HEK293 (cell line): Measurements from ENCODE around the gene ILF3.

Experiments
- ELK4 ChIP-seq: IDR thresholded peaks from 2 replicates; pipeline ENCODE4 v1.6.1; 2011; ENCODE audit warnings: mild to moderate bottlenecking, low read depth, low read length, borderline replicate concordance
- GLIS1 ChIP-seq: fragments of 450-650 bp; formaldehyde crosslinking; IDR thresholded peaks from 2 replicates; pipeline ENCODE4 v1.5.1; 2016; ENCODE audit warnings: missing biosample characterization, missing genetic modification characterization
- HOXC10 ChIP-seq: sonication (generic); formaldehyde crosslinking; IDR thresholded peaks from 2 replicates; pipeline ENCODE4 v1.8.1; 2023; ENCODE audit warnings: mild to moderate bottlenecking, missing genetic modification reagents
- KLF9 ChIP-seq: fragments of 450-650 bp; formaldehyde crosslinking; IDR thresholded peaks from 2 replicates; pipeline ENCODE4 v1.5.1; 2016; ENCODE audit warnings: missing biosample characterization, missing genetic modification characterization, low read depth
- MEIS1 ChIP-seq: sonication (generic); formaldehyde crosslinking; IDR thresholded peaks from 2 replicates; pipeline ENCODE4 v1.8.1; 2022; ENCODE audit warnings: missing genetic modification reagents, mild to moderate bottlenecking, borderline replicate concordance
- PRDM6 ChIP-seq: fragments of 450-650 bp; formaldehyde crosslinking; IDR thresholded peaks from 2 replicates; pipeline ENCODE4 v1.5.1; 2017; ENCODE audit warnings: missing biosample characterization, missing genetic modification characterization
- REPIN1 ChIP-seq: fragments of 450-650 bp; formaldehyde crosslinking; IDR thresholded peaks from 2 replicates; pipeline ENCODE4 v1.5.1; 2017; ENCODE audit warnings: missing biosample characterization, missing genetic modification characterization, low read depth
- SP3 ChIP-seq: fragments of 450-650 bp; formaldehyde crosslinking; IDR thresholded peaks from 2 replicates; pipeline ENCODE4 v1.5.1; 2016; ENCODE audit warnings: missing biosample characterization, missing genetic modification characterization
- ZBTB17 ChIP-seq: fragments of 450-650 bp; formaldehyde crosslinking; IDR thresholded peaks from 2 replicates; pipeline ENCODE4 v1.5.1; 2016; ENCODE audit warnings: missing biosample characterization, missing genetic modification characterization
- ZBTB20 ChIP-seq: fragments of 450-650 bp; formaldehyde crosslinking; IDR thresholded peaks from 2 replicates; pipeline ENCODE4 v1.5.1; 2016; ENCODE audit warnings: missing biosample characterization, missing genetic modification characterization
- ZBTB21 ChIP-seq: fragments of 450-650 bp; formaldehyde crosslinking; IDR thresholded peaks from 2 replicates; pipeline ENCODE4 v1.5.1; 2017; ENCODE audit warnings: missing biosample characterization, missing genetic modification characterization
- ZBTB26 ChIP-seq: fragments of 450-650 bp; formaldehyde crosslinking; optimal IDR thresholded peaks from 2 replicates; pipeline ENCODE3; 2016; ENCODE audit warnings: missing biosample characterization, mild to moderate bottlenecking, missing genetic modification characterization
- ZFP3 ChIP-seq: fragments of 450-650 bp; formaldehyde crosslinking; IDR thresholded peaks from 2 replicates; pipeline ENCODE4 v1.5.1; 2016; ENCODE audit warnings: low read depth, missing biosample characterization, missing genetic modification characterization
- ZFP69B ChIP-seq: fragments of 450-650 bp; formaldehyde crosslinking; IDR thresholded peaks from 2 replicates; pipeline ENCODE4 v1.5.1; 2016; ENCODE audit warnings: missing biosample characterization, missing genetic modification characterization
- ZNF175 ChIP-seq: fragments of 450-650 bp; formaldehyde crosslinking; IDR thresholded peaks from 2 replicates; pipeline ENCODE4 v1.5.1; 2016; ENCODE audit warnings: missing biosample characterization, missing genetic modification characterization
- ZNF302 ChIP-seq: fragments of 450-650 bp; formaldehyde crosslinking; IDR thresholded peaks from 2 replicates; pipeline ENCODE4 v1.5.1; 2016; ENCODE audit warnings: missing biosample characterization, missing genetic modification characterization, low read depth
- ZNF324 ChIP-seq: fragments of 450-650 bp; formaldehyde crosslinking; IDR thresholded peaks from 2 replicates; pipeline ENCODE4 v1.5.1; 2016; ENCODE audit warnings: missing biosample characterization, missing genetic modification characterization
- ZNF350 ChIP-seq: fragments of 450-650 bp; formaldehyde crosslinking; IDR thresholded peaks from 2 replicates; pipeline ENCODE4 v1.5.0; 2017; ENCODE audit warnings: missing biosample characterization, mild to moderate bottlenecking, missing genetic modification characterization
- ZNF518A ChIP-seq: fragments of 450-650 bp; formaldehyde crosslinking; conservative IDR thresholded peaks from 2 replicates; pipeline ENCODE4 v1.5.1; 2016; ENCODE audit warnings: low read depth, missing biosample characterization, missing genetic modification characterization
- ZNF558 ChIP-seq: fragments of 450-650 bp; formaldehyde crosslinking; IDR thresholded peaks from 2 replicates; pipeline ENCODE4 v1.5.1; 2016; ENCODE audit warnings: missing biosample characterization, missing genetic modification characterization
- ZNF580 ChIP-seq: fragments of 450-650 bp; formaldehyde crosslinking; IDR thresholded peaks from 2 replicates; pipeline ENCODE4 v1.5.1; 2016; ENCODE audit warnings: missing biosample characterization, missing genetic modification characterization
- ZNF600 ChIP-seq: fragments of 450-650 bp; formaldehyde crosslinking; IDR thresholded peaks from 2 replicates; pipeline ENCODE4 v1.5.1; 2016; ENCODE audit warnings: missing biosample characterization, missing genetic modification characterization
- ZNF623 ChIP-seq: fragments of 450-650 bp; formaldehyde crosslinking; IDR thresholded peaks from 2 replicates; pipeline ENCODE4 v1.5.1; 2016; ENCODE audit warnings: missing biosample characterization, missing genetic modification characterization
- ZNF626 ChIP-seq: fragments of 450-650 bp; sonication (Bioruptor Pico); formaldehyde crosslinking; IDR thresholded peaks from 2 replicates; pipeline ENCODE4 v1.5.1; 2018; ENCODE audit warnings: missing biosample characterization, missing genetic modification characterization, inconsistent platforms
- ZNF701 ChIP-seq: fragments of 450-650 bp; formaldehyde crosslinking; IDR thresholded peaks from 2 replicates; pipeline ENCODE4 v1.5.1; 2016; ENCODE audit warnings: missing biosample characterization, missing genetic modification characterization
- ZNF768 ChIP-seq: fragments of 450-650 bp; formaldehyde crosslinking; IDR thresholded peaks from 2 replicates; pipeline ENCODE4 v1.5.1; 2018; ENCODE audit warnings: missing biosample characterization, mild to moderate bottlenecking, missing genetic modification characterization
- ZNF776 ChIP-seq: fragments of 450-650 bp; formaldehyde crosslinking; IDR thresholded peaks from 2 replicates; pipeline ENCODE4 v1.5.0; 2017; ENCODE audit warnings: missing biosample characterization, missing genetic modification characterization, borderline replicate concordance
- ZNF837 ChIP-seq: fragments of 450-650 bp; formaldehyde crosslinking; IDR thresholded peaks from 2 replicates; pipeline ENCODE4 v1.5.1; 2016; ENCODE audit warnings: missing biosample characterization, missing genetic modification characterization
- ZSCAN16 ChIP-seq: fragments of 450-650 bp; formaldehyde crosslinking; IDR thresholded peaks from 2 replicates; pipeline ENCODE4 v1.5.1; 2016; ENCODE audit warnings: missing biosample characterization, missing genetic modification characterization
- ZSCAN4 ChIP-seq: fragments of 450-650 bp; formaldehyde crosslinking; IDR thresholded peaks from 2 replicates; pipeline ENCODE4 v1.5.1; 2017; ENCODE audit warnings: missing biosample characterization, missing genetic modification characterization

ILF3 gene

GRCh38 chr19:10695401-10696398, 41.6 kb downstream of the ILF3 start (continued):
- no peak for TF ChIP-seq ZNF580 (tag by site-specific recombination)
- TF ChIP-seq ZNF701 (tag by site-specific recombination), result no peak
- TF ChIP-seq PRDM6 (tag by site-specific recombination), result no peak
- no peak for TF ChIP-seq ZNF175
- peak; percentile 80; the same call in 1 of the 2 replicates for TF ChIP-seq ZNF600 (tag by site-specific recombination)
- peak; percentile 62; the same call in 1 of the 2 replicates for TF ChIP-seq GLIS1 (tag by site-specific recombination)
- TF ChIP-seq REPIN1 (tag by site-specific recombination), result no peak
- TF ChIP-seq ZNF350 (tag by site-specific recombination), result no peak
- no peak for TF ChIP-seq ZNF837 (tag by site-specific recombination)
- TF ChIP-seq ZSCAN16 (tag by site-specific recombination), result no peak
- TF ChIP-seq ZFP3 (tag by site-specific recombination), result no peak
- TF ChIP-seq ZNF324 (tag by site-specific recombination), result no peak
- no peak for TF ChIP-seq ZFP69B (tag by site-specific recombination)
- no peak for TF ChIP-seq ZNF776
- peak; percentile 97 for TF ChIP-seq ZBTB17 (tag by site-specific recombination)
- peak; percentile 96 for TF ChIP-seq ZBTB20 (tag by site-specific recombination)
- TF ChIP-seq ZNF518A (tag by site-specific recombination), result no peak
- TF ChIP-seq ZNF302 (tag by site-specific recombination), result no peak
- TF ChIP-seq KLF9 (tag by site-specific recombination), result peak; percentile 68
- TF ChIP-seq ZNF768 (tag by site-specific recombination), result no peak
- no peak for TF ChIP-seq ELK4
- TF ChIP-seq ZNF558 (tag by site-specific recombination), result peak; percentile 50; the same call in 1 of the 2 replicates
- no peak for TF ChIP-seq ZNF623 (tag by site-specific recombination)
- TF ChIP-seq ZBTB26 (tag by site-specific recombination), result peak; percentile 67
- TF ChIP-seq ZNF626 (tag by site-specific recombination), result no peak
- TF ChIP-seq ZSCAN4 (tag by site-specific recombination), result no peak
- no peak for TF ChIP-seq ZBTB21 (tag by site-specific recombination)
- peak; percentile 78 for TF ChIP-seq SP3 (tag by site-specific recombination)
- TF ChIP-seq MEIS1 (CRISPR knock-in tag), result no peak
- TF ChIP-seq HOXC10 (CRISPR knock-in tag), result no peak
